HL-60 (cell line): ENCODE data around the gene TTC33.
A peak's percentile ranks its signal among the peaks of the same experiment; 100 is the strongest.

Experiments
- DNase-seq, 2 experiments: peaks; one replicate each; pipeline ENCODE4 v3.0.0-alpha.2; 2010 to 2020; ENCODE audit warnings: low read depth in 1 of 2, low spot score in 1 of 2
- H3K27ac ChIP-seq: fragments of 250-450 bp; sonication (Bioruptor Pico); replicated peaks from 2 replicates; pipeline ENCODE4 v1.5.1; 2020; ENCODE audit warnings: mild to moderate bottlenecking, moderate library complexity
- H3K27me3 ChIP-seq: fragments of 250-450 bp; sonication (Bioruptor Pico); 2 replicates; pipeline ENCODE4 v1.5.1; 2021; ENCODE audit warnings: mild to moderate bottlenecking, moderate library complexity; ENCODE audit not compliant: insufficient read depth, poor library complexity, severe bottlenecking
- H3K4me3 ChIP-seq: replicated peaks from 2 replicates; pipeline ENCODE4 v1.5.1; 2011; ENCODE audit warnings: mild to moderate bottlenecking, control low read depth, low read length; ENCODE audit not compliant: insufficient read depth
- CTCF ChIP-seq: IDR thresholded peaks from one replicate; pipeline ENCODE4 v1.5.1; 2011; ENCODE audit warnings: low read length, control low read depth, inconsistent platforms; ENCODE audit not compliant: insufficient read depth
- GABPA ChIP-seq: IDR thresholded peaks from 2 replicates; pipeline ENCODE4 v1.6.1; 2012; ENCODE audit warnings: low read depth
- POLR2AphosphoS5 ChIP-seq: IDR thresholded peaks from 2 replicates; pipeline ENCODE4 v1.6.1; 2012; ENCODE audit warnings: low read depth
- SPI1 ChIP-seq: IDR thresholded peaks from 2 replicates; pipeline ENCODE4 v1.6.1; 2012; ENCODE audit warnings: low read depth, mild to moderate bottlenecking, borderline replicate concordance
- TF ChIP-seq, protein P1 (sequence below): IDR thresholded peaks from 2 replicates; pipeline ENCODE4 v1.6.1; 2012; ENCODE audit warnings: low read depth; ENCODE audit not compliant: insufficient replicate concordance

Gene TTC33

GRCh38 chr5:40669606-40670390 is 86.0 kb downstream of the TTC33 start:
- peak overlapping the region; percentile 18; the same call in 1 of the 2 replicates for H3K27ac ChIP-seq
- peak in 1 of 2 experiments; percentile 63 for DNase-seq
- H3K27me3 ChIP-seq, result no peaks in the 10 kb centered on the region
- H3K4me3 ChIP-seq, result no peak overlapping the region
- TF ChIP-seq, protein P1, sequence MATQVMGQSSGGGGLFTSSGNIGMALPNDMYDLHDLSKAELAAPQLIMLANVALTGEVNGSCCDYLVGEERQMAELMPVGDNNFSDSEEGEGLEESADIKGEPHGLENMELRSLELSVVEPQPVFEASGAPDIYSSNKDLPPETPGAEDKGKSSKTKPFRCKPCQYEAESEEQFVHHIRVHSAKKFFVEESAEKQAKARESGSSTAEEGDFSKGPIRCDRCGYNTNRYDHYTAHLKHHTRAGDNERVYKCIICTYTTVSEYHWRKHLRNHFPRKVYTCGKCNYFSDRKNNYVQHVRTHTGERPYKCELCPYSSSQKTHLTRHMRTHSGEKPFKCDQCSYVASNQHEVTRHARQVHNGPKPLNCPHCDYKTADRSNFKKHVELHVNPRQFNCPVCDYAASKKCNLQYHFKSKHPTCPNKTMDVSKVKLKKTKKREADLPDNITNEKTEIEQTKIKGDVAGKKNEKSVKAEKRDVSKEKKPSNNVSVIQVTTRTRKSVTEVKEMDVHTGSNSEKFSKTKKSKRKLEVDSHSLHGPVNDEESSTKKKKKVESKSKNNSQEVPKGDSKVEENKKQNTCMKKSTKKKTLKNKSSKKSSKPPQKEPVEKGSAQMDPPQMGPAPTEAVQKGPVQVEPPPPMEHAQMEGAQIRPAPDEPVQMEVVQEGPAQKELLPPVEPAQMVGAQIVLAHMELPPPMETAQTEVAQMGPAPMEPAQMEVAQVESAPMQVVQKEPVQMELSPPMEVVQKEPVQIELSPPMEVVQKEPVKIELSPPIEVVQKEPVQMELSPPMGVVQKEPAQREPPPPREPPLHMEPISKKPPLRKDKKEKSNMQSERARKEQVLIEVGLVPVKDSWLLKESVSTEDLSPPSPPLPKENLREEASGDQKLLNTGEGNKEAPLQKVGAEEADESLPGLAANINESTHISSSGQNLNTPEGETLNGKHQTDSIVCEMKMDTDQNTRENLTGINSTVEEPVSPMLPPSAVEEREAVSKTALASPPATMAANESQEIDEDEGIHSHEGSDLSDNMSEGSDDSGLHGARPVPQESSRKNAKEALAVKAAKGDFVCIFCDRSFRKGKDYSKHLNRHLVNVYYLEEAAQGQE, result no peak
- TF ChIP-seq GABPA, result no peak
- no peak for TF ChIP-seq SPI1
- TF ChIP-seq CTCF, result no peak
- no peak for TF ChIP-seq POLR2AphosphoS5

GRCh38 chr5:40667161-40667663 is 88.5 kb downstream of the TTC33 start:
- Histone ChIP-seq H3K4me3 (no peak overlapping the region), H3K27ac (no peak overlapping the region), H3K27me3 (no peaks in the 10 kb centered on the region)
- no peak for TF ChIP-seq POLR2AphosphoS5
- TF ChIP-seq, protein P1, result no peak
- no peak for TF ChIP-seq SPI1
- no peak for TF ChIP-seq GABPA
- TF ChIP-seq CTCF, result no peak
- no peak for DNase-seq

- no peaks in the 10 kb centered on the region for H3K27me3 ChIP-seq
- no peak overlapping the region for H3K27ac ChIP-seq
- TF ChIP-seq POLR2AphosphoS5 (no peak), CTCF (no peak), SPI1 (no peak), GABPA (no peak)
- TF ChIP-seq, protein P1, result no peak
- H3K4me3 ChIP-seq, result no peak overlapping the region
- DNase-seq, result no peak
These were observed 89.1 kb downstream of the TTC33 start for GRCh38 chr5:40666657-40667056.
